Left hindlimb (tissue), 1 donor: ENCODE results near the gene CDC42SE2.

Experiments used
- DNase-seq: peaks from one replicate; pipeline ENCODE4 v3.0.0-alpha.2; 2018

Gene CDC42SE2

DNA sequence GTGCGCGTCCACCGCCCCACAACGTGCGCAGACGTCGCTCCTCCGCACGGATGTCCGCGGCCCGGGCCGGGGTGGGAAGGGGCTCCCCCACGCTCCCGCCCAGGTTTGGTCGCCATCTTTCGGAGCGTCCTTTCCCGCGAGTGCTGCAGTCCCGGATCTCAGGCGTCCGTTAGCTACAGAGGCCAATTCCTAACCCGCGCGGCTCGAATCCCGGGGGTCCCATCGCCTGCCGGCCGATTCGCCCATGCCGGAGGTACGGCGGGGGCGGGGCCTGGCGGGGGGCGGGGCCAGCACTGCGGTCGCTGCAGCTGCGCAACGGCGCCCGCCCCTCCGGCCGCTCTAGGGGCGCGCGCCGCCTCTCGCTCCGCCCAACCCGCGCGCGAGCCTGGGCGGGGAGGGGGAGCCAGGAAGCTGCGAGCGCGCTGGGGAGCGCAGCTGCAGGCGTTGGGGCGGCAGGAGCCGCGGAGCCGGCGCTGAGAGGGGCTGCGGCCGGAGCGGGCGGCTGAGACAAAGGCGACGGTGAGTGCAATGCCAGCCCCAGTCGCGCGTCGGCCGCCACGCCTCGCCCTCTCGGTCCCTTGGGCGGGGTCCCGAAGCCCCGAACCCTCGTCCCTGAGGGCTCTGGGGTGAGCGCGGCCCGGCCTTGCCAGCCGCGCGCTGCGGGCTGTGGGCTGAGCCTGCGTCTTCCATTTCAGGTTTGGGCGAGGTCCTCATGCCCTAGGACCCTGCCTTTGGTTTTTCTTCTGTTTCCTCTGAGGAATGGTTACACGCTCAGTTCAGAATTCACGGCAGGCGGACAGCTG is at the start of gene CDC42SE2:
Gene CDC42SE2 (plus strand): TSS at position 406 of the 803 bp plus-strand sequence. CDS start 95,441 bp downstream, outside the sequence.
- DNase-seq, result peak; percentile 91

DNA sequence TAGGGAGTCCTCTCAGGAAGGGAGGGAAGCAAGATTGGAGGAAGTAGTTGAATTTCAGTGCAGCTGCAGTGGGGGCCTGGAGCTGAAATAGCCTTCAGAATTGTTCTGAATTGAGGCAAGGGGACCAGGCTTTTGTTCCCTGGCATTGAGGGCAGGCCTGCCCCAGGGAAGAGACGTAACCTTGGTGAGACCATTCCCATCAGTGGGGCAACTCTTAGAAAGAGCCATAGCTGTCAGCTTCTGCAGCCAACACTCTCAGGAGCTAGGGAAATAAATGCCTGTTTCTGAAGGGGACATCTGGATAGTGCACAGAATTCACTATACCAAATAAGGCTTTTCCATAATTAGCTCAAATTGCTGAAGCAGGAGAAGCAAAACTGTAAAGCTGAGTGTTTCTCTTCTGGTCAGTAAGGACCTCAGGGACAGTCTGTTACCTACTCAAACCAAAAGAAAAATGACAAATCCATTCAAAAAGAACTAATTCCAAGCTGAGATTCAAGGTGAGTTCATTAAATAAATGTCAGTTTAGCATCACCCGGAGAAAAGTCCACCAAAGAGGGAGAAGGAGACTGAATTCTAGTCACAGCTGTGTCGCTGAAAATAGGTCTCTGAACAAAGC is 49.1 kb upstream of the CDC42SE2 start:
- no peak for DNase-seq

GRCh38 chr5:131217791-131218190 is 46.1 kb upstream of the CDC42SE2 start:
- no peak for DNase-seq

GRCh38 chr5:131218392-131218791 is 45.5 kb upstream of the CDC42SE2 start:
- no peak for DNase-seq

- no peak for DNase-seq
These were observed 43.3 kb upstream of the CDC42SE2 start for GRCh38 chr5:131220566-131220965.

GRCh38 chr5:131221008-131221703 is 42.7 kb upstream of the CDC42SE2 start:
- no peak for DNase-seq

DNA sequence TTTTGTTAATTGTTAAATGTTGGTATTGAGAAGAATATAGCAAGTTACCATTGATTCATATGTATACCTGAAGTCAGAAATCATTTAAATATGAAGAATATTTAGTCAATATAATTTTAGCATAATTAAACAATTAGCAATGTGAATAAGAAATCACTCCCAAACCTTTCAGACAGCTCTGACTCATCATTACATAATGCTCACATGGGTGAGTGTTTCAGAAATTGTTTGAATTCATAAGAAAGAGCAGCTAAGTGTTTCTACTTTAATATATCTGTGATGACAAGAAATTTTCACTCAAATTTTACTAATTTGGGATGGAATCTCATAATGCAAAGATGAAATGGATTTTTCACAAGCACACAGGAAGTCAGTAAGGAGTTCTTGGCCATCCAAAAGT is 42.0 kb upstream of the CDC42SE2 start:
- DNase-seq, result no peak

- no peak for DNase-seq
These were observed 41.1 kb upstream of the CDC42SE2 start for GRCh38 chr5:131222731-131223130.

GRCh38 chr5:131223751-131224386 is 40.0 kb upstream of the CDC42SE2 start:
- DNase-seq, result no peak

DNA sequence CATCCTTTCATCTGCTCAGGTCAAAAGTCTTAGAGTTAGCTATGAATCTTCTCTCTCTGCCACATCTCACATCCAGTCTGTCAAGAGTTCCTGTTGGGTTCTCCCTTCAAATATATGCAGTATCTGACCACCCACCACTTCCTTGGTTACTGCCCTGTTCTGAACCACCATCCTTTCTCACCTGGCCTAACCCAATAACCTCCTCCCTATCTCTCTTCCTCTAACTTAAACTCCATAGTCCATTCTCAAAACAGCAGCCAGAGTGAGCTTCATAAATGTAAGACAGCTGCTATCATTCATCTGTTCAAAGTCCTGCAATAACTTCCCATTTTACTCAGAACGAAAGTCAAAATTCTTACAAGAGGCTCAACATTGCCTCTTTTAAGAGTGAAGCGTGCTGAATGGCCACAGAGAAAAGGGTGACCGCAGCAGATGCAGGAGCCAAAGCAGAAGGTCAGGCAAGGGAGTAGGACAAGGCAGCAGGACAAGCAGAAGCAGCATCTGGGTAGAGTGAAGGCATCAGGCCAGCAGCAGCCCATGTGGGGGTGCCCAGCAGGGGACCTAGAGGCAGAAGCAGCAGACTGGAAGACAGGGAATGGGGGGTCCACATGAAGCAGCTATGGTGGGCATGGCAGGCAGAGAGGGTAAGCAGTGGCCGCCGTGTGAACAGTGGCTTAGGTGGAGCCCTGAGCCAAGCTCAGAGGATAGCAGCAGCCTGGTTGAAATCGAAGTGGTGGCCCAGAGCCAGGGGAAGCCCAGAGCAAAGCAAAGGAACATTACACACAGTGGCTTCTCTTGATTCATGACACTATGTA is 39.3 kb upstream of the CDC42SE2 start:
- DNase-seq, result no peak

GRCh38 chr5:131225282-131225974 is 38.4 kb upstream of the CDC42SE2 start:
- DNase-seq, result no peak

GRCh38 chr5:131226899-131227298 is 37.0 kb upstream of the CDC42SE2 start:
- no peak for DNase-seq

DNA sequence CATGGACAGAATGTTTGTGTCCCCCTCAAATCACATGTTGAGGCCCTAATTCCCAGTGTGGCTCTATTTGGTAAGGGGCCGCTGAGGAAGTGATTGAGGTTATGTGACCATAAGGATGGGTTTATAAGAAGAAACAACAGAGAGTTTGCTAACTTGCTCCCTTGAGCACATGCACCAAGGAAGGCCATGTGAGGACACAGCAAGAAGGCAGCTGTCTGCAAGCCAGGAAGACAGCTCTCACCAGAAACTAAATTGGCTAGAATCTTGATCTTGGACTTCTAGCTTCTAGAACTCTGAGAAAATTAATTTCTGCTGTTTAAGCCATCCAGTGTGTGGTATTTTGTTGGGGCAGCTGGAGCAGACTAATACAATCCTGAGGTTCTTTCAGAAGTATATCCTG is 35.2 kb upstream of the CDC42SE2 start:
- no peak for DNase-seq

- no peak for DNase-seq
These were observed 34.2 kb upstream of the CDC42SE2 start for GRCh38 chr5:131229623-131230022.

- DNase-seq, result no peak
These were observed 33.4 kb upstream of the CDC42SE2 start for GRCh38 chr5:131230406-131230805.

GRCh38 chr5:131239686-131240085 is 24.2 kb upstream of the CDC42SE2 start:
- no peak for DNase-seq

DNA sequence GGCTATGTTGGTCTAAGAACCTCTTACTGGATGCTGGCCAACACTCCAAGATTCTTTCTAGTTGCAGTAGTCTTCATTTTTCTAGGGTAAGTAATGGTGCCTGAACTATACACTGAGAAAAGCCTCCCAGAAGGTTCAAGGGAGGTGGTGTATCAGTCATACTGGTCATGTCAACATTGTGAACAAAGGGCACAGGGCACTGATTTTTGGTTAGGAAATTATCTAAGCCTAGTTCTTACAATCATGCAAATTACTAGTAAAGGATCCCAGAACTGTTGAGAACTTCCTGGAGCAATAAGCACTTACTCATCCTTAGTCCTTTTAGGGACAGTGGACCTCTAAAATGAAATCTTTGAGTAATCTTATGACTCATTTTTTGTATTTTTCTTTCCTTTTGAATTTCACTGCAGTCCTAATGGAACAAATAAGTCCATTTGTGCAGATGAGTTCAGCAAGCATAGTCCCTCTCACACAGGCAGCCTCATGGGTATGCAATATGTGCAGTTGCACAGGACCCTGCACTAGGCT is 21.1 kb upstream of the CDC42SE2 start:
- no peak for DNase-seq

- no peak for DNase-seq
These were observed 18.5 kb upstream of the CDC42SE2 start for GRCh38 chr5:131245312-131245711.

- no peak for DNase-seq
These were observed 17.9 kb upstream of the CDC42SE2 start for GRCh38 chr5:131245948-131246347.

- DNase-seq, result no peak
These were observed 17.3 kb upstream of the CDC42SE2 start for GRCh38 chr5:131246504-131246903.

- no peak for DNase-seq
These were observed 12.9 kb upstream of the CDC42SE2 start for GRCh38 chr5:131250751-131251475.
